ENCODE measurements around the gene PSORS1C1. TPM values are rescaled to one million over a fixed set of nuclear protein-coding genes. Genes with fewer than 3 reads are reported as not detected.

Gene PSORS1C1
- total RNA-seq, 1 donor from 2014 or later = 4.7 TPM

- H3K27ac ChIP-seq (replicated peaks) = peak overlapping the region; percentile 27
- peaks cover 6% of the 10 kb centered on the region for H3K36me3 ChIP-seq
- H3K9me3 ChIP-seq (replicated peaks) = no peaks in the 10 kb centered on the region
- H3K27me3 ChIP-seq (ENCODE audit: low read depth) = no peaks in the 10 kb centered on the region
- DNase-seq = no peak
- TF ChIP-seq CTCF (IDR thresholded peaks at IDR 0.05; ENCODE audit: borderline replicate concordance) = no peak
- peaks cover 49% of the 10 kb centered on the region for H3K4me1 ChIP-seq
- intact Hi-C loops (cut with micrococcal nuclease) = loop anchor here (5.0 kb wide), 2 partner anchors 53 to 228 kb away; no protein-coding TSS in a partner anchor
- H3K4me3 ChIP-seq = no peak overlapping the region
Measured at GRCh38 chr6:31139599-31139998, 25.0 kb downstream of the PSORS1C1 start.

- peaks cover 49% of the 10 kb centered on the region for H3K4me1 ChIP-seq
- H3K36me3 ChIP-seq = peaks cover 10% of the 10 kb centered on the region
- no peaks in the 10 kb centered on the region for H3K9me3 ChIP-seq (replicated peaks)
- H3K27me3 ChIP-seq (ENCODE audit: low read depth) = no peaks in the 10 kb centered on the region
- intact Hi-C loops (cut with micrococcal nuclease) = no loop called here
- no peak for TF ChIP-seq CTCF (IDR thresholded peaks at IDR 0.05; ENCODE audit: borderline replicate concordance)
- no peak overlapping the region for H3K4me3 ChIP-seq
- no peak for DNase-seq
- no peak overlapping the region for H3K27ac ChIP-seq (replicated peaks)
Measured at GRCh38 chr6:31140643-31141042, 26.0 kb downstream of the PSORS1C1 start.

- intact Hi-C loops (cut with micrococcal nuclease) = no loop called here
- no peak for TF ChIP-seq CTCF (IDR thresholded peaks at IDR 0.05; ENCODE audit: borderline replicate concordance)
- peaks cover 49% of the 10 kb centered on the region for H3K4me1 ChIP-seq
- H3K36me3 ChIP-seq = peaks cover 10% of the 10 kb centered on the region
- no peaks in the 10 kb centered on the region for H3K27me3 ChIP-seq (ENCODE audit: low read depth)
- peak overlapping the region; percentile 85 for H3K27ac ChIP-seq (replicated peaks)
- no peak for DNase-seq
- H3K9me3 ChIP-seq (replicated peaks) = no peaks in the 10 kb centered on the region
- H3K4me3 ChIP-seq = no peak overlapping the region
Measured at GRCh38 chr6:31142361-31142761, 27.8 kb downstream of the PSORS1C1 start.

GRCh38 chr6:31143148-31143547 lies 28.5 kb downstream of the PSORS1C1 start:
- intact Hi-C loops (cut with micrococcal nuclease) = no loop called here
- Histone ChIP-seq H3K4me1 (peaks cover 42% of the 10 kb centered on the region), H3K36me3 (peaks cover 10% of the 10 kb centered on the region), H3K27me3 (ENCODE audit: low read depth) (no peaks in the 10 kb centered on the region), H3K9me3 (replicated peaks) (no peaks in the 10 kb centered on the region), H3K4me3 (no peak overlapping the region), H3K27ac (replicated peaks) (peak overlapping the region; percentile 85)
- peak; percentile 75 for DNase-seq
- no peak for TF ChIP-seq CTCF (IDR thresholded peaks at IDR 0.05; ENCODE audit: borderline replicate concordance)

- H3K4me3 ChIP-seq = no peak overlapping the region
- H3K9me3 ChIP-seq (replicated peaks) = no peaks in the 10 kb centered on the region
- intact Hi-C loops (cut with micrococcal nuclease) = no loop called here
- TF ChIP-seq CTCF (IDR thresholded peaks at IDR 0.05; ENCODE audit: borderline replicate concordance) = no peak
- no peak for DNase-seq
- no peaks in the 10 kb centered on the region for H3K27me3 ChIP-seq (ENCODE audit: low read depth)
- H3K27ac ChIP-seq (replicated peaks) = no peak overlapping the region
- H3K4me1 ChIP-seq = peaks cover 35% of the 10 kb centered on the region
- peaks cover 10% of the 10 kb centered on the region for H3K36me3 ChIP-seq
Measured at GRCh38 chr6:31144296-31144969, 29.8 kb downstream of the PSORS1C1 start.
